Measurements from ENCODE around the gene RAD54L. TPM values are rescaled to one million over a fixed set of nuclear protein-coding genes. Genes with fewer than 3 reads are reported as not detected.
A peak's percentile ranks its signal among the peaks of the same experiment; 100 is the strongest.

Gene RAD54L
- total and polyA plus RNA-seq, 4 donors, result 0.08 to 8.8 (median 0.51) TPM

DNA sequence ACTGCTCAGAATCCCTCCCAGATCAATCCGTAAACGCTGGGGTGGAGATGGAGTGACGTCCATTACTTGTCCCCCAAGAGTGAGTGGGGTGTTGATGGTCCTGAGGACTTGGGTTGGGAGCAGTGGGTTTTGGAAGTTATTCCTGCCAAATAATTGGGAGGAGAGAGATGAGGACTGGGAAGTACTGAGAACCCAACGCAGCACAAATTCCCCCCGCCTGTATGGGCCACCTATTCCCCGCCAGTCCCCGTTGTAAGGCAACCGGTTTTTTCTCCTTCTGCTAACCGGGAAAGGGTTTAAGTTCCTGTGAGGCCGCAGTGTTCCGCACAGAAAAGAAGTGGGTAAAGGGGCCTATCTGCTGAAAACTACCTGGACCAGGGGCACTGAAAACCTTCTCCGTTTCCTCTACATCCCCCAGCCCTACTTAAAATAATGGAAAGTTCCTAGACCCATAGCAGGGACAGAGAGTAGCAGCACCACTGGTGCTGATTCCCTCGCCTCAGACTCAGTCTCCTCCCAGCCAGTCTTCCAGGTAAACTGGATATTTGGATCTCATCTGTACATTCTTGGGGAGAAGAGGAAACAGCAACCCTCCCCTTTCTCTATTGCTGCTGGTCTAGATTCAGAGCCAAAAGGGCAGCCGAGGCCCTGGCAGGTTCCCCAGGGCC lies 43.7 kb upstream of the RAD54L start:
- Histone ChIP-seq H3K9me3 (ENCODE audit: control insufficient read depth in 4 of 4, low read length in 3 of 4) (no peaks in the 10 kb centered on the region), H3K9ac (ENCODE audit: low read depth in 1 of 2, low read length in 2 of 2) (no peak overlapping the region), H3K27ac (ENCODE audit: low read depth in 1 of 2, low read length in 2 of 2) (no peak overlapping the region), H3K27me3 (ENCODE audit: control insufficient read depth in 4 of 4, insufficient read depth in 4 of 4, low read length in 3 of 4) (no peaks in the 10 kb centered on the region), H3K4me1 (ENCODE audit: control insufficient read depth in 4 of 4, insufficient read depth in 4 of 4, low read length in 3 of 4) (peaks cover 2 to 13% (median 9%) of the 10 kb centered on the region in 4 donors), H3K36me3 (ENCODE audit: control insufficient read depth in 4 of 4, insufficient read depth in 3 of 4, low read depth in 1 of 4, low read length in 3 of 4) (no peaks in the 10 kb centered on the region), H3K4me3 (ENCODE audit: low read depth in 1 of 3, low read length in 3 of 3) (peak overlapping the region in 2 of 3 donors; percentile 57 to 60)
- DNase-seq (ENCODE audit: low spot score), result no peak
- WGBS, result 76% methylated on average over 14 of the region's 14 CpGs
- TF ChIP-seq, protein P1, sequence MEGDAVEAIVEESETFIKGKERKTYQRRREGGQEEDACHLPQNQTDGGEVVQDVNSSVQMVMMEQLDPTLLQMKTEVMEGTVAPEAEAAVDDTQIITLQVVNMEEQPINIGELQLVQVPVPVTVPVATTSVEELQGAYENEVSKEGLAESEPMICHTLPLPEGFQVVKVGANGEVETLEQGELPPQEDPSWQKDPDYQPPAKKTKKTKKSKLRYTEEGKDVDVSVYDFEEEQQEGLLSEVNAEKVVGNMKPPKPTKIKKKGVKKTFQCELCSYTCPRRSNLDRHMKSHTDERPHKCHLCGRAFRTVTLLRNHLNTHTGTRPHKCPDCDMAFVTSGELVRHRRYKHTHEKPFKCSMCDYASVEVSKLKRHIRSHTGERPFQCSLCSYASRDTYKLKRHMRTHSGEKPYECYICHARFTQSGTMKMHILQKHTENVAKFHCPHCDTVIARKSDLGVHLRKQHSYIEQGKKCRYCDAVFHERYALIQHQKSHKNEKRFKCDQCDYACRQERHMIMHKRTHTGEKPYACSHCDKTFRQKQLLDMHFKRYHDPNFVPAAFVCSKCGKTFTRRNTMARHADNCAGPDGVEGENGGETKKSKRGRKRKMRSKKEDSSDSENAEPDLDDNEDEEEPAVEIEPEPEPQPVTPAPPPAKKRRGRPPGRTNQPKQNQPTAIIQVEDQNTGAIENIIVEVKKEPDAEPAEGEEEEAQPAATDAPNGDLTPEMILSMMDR (IDR thresholded peaks at IDR 0.05; ENCODE audit: low read depth, low read length, missing input control), result no peak
- TF ChIP-seq HNF4G (IDR thresholded peaks at IDR 0.05), result no peak
- TF ChIP-seq EGR1 (IDR thresholded peaks at IDR 0.05; ENCODE audit: low read depth in 2 of 2), result no peak
- TF ChIP-seq RXRA (IDR thresholded peaks at IDR 0.05), result no peak
- TF ChIP-seq FOXA1 (IDR thresholded peaks at IDR 0.05), result no peak

DNA sequence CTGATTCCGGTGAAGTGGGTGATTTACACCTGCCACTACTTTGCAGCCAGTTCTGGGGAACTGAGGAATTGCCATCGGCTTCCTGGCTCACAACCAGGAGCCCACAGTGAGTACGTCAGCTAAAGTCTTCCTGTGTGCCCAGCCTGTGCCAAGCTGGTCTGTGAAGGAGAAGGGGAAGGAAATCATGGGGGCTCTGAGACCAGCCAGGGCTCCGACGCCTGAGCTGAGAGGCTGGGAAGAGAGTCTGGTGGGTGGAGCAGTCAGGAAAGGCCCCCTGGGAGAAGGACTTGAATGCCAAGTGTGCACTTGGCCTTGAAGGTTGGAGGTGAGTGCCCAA lies 43.2 kb upstream of the RAD54L start:
- Histone ChIP-seq H3K4me3 (ENCODE audit: low read depth in 1 of 3, low read length in 3 of 3) (no peak overlapping the region), H3K4me1 (ENCODE audit: control insufficient read depth in 4 of 4, insufficient read depth in 4 of 4, low read length in 3 of 4) (peaks cover 0 to 10% (median 7%) of the 10 kb centered on the region in 4 donors)
- TF ChIP-seq, protein P2, sequence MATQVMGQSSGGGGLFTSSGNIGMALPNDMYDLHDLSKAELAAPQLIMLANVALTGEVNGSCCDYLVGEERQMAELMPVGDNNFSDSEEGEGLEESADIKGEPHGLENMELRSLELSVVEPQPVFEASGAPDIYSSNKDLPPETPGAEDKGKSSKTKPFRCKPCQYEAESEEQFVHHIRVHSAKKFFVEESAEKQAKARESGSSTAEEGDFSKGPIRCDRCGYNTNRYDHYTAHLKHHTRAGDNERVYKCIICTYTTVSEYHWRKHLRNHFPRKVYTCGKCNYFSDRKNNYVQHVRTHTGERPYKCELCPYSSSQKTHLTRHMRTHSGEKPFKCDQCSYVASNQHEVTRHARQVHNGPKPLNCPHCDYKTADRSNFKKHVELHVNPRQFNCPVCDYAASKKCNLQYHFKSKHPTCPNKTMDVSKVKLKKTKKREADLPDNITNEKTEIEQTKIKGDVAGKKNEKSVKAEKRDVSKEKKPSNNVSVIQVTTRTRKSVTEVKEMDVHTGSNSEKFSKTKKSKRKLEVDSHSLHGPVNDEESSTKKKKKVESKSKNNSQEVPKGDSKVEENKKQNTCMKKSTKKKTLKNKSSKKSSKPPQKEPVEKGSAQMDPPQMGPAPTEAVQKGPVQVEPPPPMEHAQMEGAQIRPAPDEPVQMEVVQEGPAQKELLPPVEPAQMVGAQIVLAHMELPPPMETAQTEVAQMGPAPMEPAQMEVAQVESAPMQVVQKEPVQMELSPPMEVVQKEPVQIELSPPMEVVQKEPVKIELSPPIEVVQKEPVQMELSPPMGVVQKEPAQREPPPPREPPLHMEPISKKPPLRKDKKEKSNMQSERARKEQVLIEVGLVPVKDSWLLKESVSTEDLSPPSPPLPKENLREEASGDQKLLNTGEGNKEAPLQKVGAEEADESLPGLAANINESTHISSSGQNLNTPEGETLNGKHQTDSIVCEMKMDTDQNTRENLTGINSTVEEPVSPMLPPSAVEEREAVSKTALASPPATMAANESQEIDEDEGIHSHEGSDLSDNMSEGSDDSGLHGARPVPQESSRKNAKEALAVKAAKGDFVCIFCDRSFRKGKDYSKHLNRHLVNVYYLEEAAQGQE (IDR thresholded peaks at IDR 0.05), result no peak
- no peak for TF ChIP-seq HNF4A (conservative IDR thresholded peaks at IDR 0.05)
- TF ChIP-seq FOXA2 (IDR thresholded peaks at IDR 0.05), result no peak
- TF ChIP-seq TAF1 (conservative IDR thresholded peaks at IDR 0.05), result no peak
- no peak for TF ChIP-seq SP1 (IDR thresholded peaks at IDR 0.05)
- TF ChIP-seq, protein P3, sequence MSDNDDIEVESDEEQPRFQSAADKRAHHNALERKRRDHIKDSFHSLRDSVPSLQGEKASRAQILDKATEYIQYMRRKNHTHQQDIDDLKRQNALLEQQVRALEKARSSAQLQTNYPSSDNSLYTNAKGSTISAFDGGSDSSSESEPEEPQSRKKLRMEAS (IDR thresholded peaks at IDR 0.05), result no peak
- no peak for TF ChIP-seq JUND (IDR thresholded peaks at IDR 0.05)
- no peak for TF ChIP-seq HNF4G (IDR thresholded peaks at IDR 0.05)
- TF ChIP-seq, protein P4, sequence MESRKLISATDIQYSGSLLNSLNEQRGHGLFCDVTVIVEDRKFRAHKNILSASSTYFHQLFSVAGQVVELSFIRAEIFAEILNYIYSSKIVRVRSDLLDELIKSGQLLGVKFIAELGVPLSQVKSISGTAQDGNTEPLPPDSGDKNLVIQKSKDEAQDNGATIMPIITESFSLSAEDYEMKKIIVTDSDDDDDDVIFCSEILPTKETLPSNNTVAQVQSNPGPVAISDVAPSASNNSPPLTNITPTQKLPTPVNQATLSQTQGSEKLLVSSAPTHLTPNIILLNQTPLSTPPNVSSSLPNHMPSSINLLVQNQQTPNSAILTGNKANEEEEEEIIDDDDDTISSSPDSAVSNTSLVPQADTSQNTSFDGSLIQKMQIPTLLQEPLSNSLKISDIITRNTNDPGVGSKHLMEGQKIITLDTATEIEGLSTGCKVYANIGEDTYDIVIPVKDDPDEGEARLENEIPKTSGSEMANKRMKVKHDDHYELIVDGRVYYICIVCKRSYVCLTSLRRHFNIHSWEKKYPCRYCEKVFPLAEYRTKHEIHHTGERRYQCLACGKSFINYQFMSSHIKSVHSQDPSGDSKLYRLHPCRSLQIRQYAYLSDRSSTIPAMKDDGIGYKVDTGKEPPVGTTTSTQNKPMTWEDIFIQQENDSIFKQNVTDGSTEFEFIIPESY (IDR thresholded peaks at IDR 0.05), result no peak
- no peak for TF ChIP-seq RAD21 (IDR thresholded peaks at IDR 0.05)

More for the DNA sequence above, 43.2 kb upstream of the RAD54L start:
- WGBS, result 84% methylated on average over 5 of the region's 5 CpGs
- Histone ChIP-seq H3K9me3 (ENCODE audit: control insufficient read depth in 4 of 4, low read length in 3 of 4) (no peaks in the 10 kb centered on the region), H3K27ac (ENCODE audit: low read depth in 1 of 2, low read length in 2 of 2) (no peak overlapping the region), H3K36me3 (ENCODE audit: control insufficient read depth in 4 of 4, insufficient read depth in 3 of 4, low read depth in 1 of 4, low read length in 3 of 4) (no peaks in the 10 kb centered on the region), H3K27me3 (ENCODE audit: control insufficient read depth in 4 of 4, insufficient read depth in 4 of 4, low read length in 3 of 4) (no peaks in the 10 kb centered on the region), H3K9ac (ENCODE audit: low read depth in 1 of 2, low read length in 2 of 2) (no peak overlapping the region)
- no peak for DNase-seq (ENCODE audit: low spot score)
